BE2C (cell line): ENCODE data around the gene CYP8B1. TPM values are rescaled to one million over a fixed set of nuclear protein-coding genes. Genes with fewer than 3 reads are reported as not detected.

Experiments
- DNase-seq: peaks from one replicate; pipeline ENCODE4 v3.0.0-alpha.2; 2020
- H3K27me3 ChIP-seq: fragments of 250-450 bp; sonication (Bioruptor Pico); 2 replicates; pipeline ENCODE4 v1.5.1; 2020; ENCODE audit warnings: mild to moderate bottlenecking
- H3K36me3 ChIP-seq: fragments of 250-450 bp; sonication (Bioruptor Pico); 2 replicates; pipeline ENCODE4 v1.5.1; 2020; ENCODE audit warnings: mild to moderate bottlenecking
- H3K4me1 ChIP-seq: fragments of 250-450 bp; sonication (Bioruptor Pico); 2 replicates; pipeline ENCODE4 v1.5.1; 2020
- H3K4me3 ChIP-seq: 2 replicates; pipeline ENCODE4 v1.5.1; 2011; ENCODE audit warnings: low read depth, low read length
- H3K9me3 ChIP-seq: fragments of 250-450 bp; sonication (Bioruptor Pico); 2 replicates; pipeline ENCODE4 v1.5.1; 2020
- polyA plus RNA-seq: library from polyadenylated mRNA; unstranded; fragments of >200 nt; gene quantifications from one replicate; pipeline ENCODE4 v1.2.1, GENCODE V29; 2012; ENCODE audit warnings: low read depth, missing spikeins; ENCODE audit not compliant: insufficient read length, insufficient read depth
- TF ChIP-seq, protein P1 (sequence below): IDR thresholded peaks from 2 replicates; pipeline ENCODE4 v1.5.1; 2012; ENCODE audit warnings: mild to moderate bottlenecking, low read depth, low read length

CYP8B1 gene, protein sequence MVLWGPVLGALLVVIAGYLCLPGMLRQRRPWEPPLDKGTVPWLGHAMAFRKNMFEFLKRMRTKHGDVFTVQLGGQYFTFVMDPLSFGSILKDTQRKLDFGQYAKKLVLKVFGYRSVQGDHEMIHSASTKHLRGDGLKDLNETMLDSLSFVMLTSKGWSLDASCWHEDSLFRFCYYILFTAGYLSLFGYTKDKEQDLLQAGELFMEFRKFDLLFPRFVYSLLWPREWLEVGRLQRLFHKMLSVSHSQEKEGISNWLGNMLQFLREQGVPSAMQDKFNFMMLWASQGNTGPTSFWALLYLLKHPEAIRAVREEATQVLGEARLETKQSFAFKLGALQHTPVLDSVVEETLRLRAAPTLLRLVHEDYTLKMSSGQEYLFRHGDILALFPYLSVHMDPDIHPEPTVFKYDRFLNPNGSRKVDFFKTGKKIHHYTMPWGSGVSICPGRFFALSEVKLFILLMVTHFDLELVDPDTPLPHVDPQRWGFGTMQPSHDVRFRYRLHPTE
- 0.11 TPM for polyA plus RNA-seq

DNA sequence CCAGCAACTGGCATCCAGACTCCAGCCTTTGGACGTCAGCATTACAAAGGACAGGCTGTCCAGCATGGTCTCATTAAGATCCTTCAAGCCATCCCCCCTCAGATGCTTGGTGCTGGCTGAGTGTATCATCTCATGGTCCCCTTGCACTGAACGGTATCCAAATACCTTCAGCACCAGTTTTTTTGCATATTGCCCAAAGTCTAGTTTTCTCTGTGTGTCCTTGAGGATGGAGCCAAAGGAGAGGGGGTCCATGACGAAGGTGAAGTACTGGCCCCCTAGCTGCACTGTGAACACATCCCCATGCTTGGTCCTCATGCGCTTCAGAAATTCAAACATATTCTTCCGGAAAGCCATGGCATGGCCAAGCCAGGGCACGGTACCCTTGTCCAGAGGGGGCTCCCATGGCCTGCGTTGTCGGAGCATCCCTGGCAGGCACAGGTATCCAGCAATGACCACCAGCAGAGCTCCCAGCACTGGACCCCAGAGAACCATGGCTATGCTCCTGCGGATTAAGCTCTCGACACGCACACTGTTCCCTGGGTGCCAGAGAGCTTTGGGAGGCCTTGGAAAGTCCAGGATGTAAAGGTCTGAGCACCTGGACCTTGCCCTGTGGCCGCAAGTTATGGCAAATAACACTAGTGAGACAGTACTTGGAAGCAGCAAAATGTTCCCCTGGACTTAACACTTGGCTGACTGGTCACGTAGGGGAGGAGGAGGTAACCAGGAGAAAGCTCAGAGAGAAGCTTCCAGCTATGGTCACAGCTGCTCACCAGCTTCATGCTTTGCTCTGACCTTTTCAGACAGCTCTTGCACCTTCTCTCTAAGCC lies at the start of gene CYP8B1:
CYP8B1 (minus strand) TSS at position 555 of the 827 bp plus-strand sequence; CDS start at position 492, 63 bp downstream.
- DNase-seq, result no peak
- H3K9me3 ChIP-seq, result no peaks in the 10 kb centered on the region
- no peaks in the 10 kb centered on the region for H3K36me3 ChIP-seq
- H3K27me3 ChIP-seq, result no peaks in the 10 kb centered on the region
- peaks cover 13% of the 10 kb centered on the region for H3K4me1 ChIP-seq
- TF ChIP-seq, protein P1, sequence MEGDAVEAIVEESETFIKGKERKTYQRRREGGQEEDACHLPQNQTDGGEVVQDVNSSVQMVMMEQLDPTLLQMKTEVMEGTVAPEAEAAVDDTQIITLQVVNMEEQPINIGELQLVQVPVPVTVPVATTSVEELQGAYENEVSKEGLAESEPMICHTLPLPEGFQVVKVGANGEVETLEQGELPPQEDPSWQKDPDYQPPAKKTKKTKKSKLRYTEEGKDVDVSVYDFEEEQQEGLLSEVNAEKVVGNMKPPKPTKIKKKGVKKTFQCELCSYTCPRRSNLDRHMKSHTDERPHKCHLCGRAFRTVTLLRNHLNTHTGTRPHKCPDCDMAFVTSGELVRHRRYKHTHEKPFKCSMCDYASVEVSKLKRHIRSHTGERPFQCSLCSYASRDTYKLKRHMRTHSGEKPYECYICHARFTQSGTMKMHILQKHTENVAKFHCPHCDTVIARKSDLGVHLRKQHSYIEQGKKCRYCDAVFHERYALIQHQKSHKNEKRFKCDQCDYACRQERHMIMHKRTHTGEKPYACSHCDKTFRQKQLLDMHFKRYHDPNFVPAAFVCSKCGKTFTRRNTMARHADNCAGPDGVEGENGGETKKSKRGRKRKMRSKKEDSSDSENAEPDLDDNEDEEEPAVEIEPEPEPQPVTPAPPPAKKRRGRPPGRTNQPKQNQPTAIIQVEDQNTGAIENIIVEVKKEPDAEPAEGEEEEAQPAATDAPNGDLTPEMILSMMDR, result no peak
- no peak within 1 kb of the TSS for H3K4me3 ChIP-seq

DNA sequence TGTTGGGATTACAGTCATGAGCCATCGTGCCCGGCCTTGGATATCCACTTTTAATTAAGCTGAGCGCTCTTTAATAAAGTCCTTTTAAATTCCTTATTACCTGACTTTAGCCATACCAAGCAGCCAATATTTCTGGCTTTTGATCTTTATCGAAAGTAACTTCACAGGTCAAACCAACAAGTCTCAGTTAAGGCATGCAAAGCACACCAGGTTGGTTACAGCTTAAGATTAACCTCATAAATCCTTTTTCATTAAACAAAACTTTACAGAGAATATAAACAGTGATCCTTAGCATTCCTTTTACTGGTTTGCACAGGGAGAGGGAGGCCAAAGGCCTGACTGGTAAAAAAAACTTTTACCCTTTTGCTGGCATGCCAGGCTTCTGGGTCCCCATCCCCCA lies 47.9 kb upstream of the CYP8B1 start:
- DNase-seq, result no peak
- Histone ChIP-seq H3K36me3 (no peaks in the 10 kb centered on the region), H3K9me3 (no peaks in the 10 kb centered on the region), H3K4me1 (no peaks in the 10 kb centered on the region), H3K4me3 (no peak overlapping the region), H3K27me3 (no peaks in the 10 kb centered on the region)
- TF ChIP-seq, protein P1, result no peak

DNA sequence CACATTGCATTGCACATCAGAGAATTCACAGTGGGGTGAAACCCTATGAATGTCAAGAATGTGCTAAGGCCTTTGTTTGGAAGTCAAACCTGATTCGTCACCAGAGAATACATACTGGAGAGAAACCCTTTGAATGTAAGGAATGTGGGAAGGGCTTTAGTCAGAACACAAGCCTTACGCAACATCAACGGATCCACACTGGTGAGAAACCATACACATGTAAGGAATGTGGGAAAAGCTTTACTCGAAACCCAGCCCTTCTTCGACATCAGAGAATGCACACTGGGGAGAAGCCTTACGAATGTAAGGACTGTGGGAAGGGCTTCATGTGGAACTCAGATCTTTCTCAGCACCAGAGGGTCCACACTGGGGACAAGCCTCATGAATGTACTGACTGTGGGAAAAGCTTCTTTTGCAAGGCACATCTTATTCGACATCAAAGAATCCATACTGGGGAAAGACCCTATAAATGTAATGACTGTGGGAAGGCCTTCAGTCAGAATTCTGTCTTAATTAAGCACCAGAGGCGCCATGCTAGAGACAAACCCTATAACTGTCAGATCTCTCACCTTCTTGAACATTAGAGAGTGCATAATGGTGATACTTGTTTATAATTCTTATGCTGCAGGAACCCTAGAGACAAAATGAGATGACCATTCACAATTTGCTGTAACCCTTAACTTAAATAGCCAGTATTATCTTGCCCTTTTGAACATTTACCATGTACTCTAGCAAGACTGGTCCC lies 39.3 kb upstream of the CYP8B1 start:
- Histone ChIP-seq H3K36me3 (no peaks in the 10 kb centered on the region), H3K9me3 (no peaks in the 10 kb centered on the region), H3K4me3 (no peak overlapping the region), H3K4me1 (no peaks in the 10 kb centered on the region), H3K27me3 (no peaks in the 10 kb centered on the region)
- TF ChIP-seq, protein P1, result no peak
- DNase-seq, result no peak

DNA sequence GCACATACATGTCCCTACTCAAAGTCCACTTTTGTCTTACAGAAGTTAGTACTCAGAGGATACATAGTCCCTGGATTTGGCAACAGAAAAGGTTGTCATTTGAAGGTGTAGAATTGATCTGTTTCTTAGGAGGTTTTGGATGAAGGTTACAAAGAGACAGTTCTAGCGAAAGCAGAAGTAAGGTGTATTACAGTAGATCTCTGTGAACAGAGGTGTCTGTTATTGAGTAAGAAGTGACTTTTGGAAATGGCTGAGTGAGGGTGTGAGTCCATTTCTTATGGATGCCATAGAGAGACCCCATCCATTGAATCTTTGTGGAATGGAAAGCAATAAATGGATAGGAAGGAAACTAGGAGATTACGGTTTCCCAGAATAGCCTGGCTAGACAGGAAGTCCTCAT lies 35.9 kb upstream of the CYP8B1 start:
- Histone ChIP-seq H3K27me3 (no peaks in the 10 kb centered on the region), H3K9me3 (no peaks in the 10 kb centered on the region), H3K4me3 (no peak overlapping the region), H3K4me1 (no peaks in the 10 kb centered on the region), H3K36me3 (no peaks in the 10 kb centered on the region)
- DNase-seq, result no peak
- TF ChIP-seq, protein P1, result no peak

DNA sequence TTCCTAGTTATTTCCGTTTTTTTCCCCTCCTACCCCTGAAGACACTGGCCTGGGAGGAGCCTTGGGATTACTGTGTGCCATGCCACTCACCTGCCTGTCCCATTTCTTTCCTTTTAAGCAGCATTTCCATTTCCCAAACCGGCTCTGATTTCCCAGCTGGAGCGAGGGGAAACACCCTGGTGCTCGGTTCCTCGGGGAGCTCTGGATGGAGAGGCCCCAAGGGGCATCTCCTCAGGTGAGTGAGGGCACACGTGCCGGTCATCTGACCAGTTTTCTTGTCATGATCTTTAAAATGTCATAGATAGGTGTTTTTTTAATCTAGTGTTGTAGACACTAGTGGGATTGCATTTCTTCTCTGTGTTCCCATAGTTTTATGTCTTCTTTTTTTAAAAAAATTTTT lies 33.0 kb upstream of the CYP8B1 start:
- H3K27me3 ChIP-seq, result no peaks in the 10 kb centered on the region
- TF ChIP-seq, protein P1, result no peak
- no peaks in the 10 kb centered on the region for H3K36me3 ChIP-seq
- no peak for DNase-seq
- no peaks in the 10 kb centered on the region for H3K9me3 ChIP-seq
- no peaks in the 10 kb centered on the region for H3K4me1 ChIP-seq
- no peak overlapping the region for H3K4me3 ChIP-seq
